Measurements from ENCODE around the gene ZDHHC8. TPM values are rescaled to one million over a fixed set of nuclear protein-coding genes. Genes with fewer than 3 reads are reported as not detected.

The ZDHHC8 gene
- total RNA-seq, 1 donor: 12.7 TPM

DNA sequence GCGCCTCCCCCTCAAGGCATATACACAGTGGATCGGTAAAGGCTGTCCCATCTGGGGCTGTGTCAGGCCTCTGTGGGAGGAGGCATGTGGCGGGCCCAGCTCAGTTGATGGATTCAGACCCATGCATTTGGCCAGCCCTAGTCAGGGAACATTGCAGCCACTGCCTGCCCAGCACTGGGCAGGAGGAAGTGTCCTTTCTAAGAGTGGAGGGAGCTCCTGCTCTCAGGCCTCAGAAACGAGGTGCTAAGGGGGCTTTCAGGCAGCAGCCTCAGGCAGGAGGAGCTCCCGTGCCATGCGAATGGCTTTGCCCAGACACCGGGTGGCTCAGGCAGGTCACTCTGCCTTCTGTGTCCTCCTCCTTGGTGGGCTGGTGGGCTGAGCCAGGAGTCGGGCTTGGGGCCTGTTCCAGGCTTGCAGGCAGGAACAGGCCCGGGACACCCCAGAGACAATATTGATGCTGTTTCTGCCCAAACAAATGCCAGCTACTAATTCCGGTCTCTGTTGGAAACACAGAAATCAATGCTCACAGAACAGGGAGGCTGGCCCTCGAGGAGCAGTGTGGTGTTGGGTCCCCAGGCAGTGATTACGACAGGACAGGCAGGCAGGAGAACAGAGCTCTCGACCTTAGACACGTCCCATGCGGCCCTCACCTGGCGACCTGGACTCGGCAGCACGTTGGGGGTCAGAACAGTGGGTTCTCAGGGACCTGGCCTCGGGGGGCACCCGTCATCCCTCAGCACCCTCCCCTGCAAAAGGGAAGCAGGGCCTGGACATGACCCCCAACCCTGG is 61.6 kb downstream of the ZDHHC8 start:
- TF ChIP-seq, protein P1, sequence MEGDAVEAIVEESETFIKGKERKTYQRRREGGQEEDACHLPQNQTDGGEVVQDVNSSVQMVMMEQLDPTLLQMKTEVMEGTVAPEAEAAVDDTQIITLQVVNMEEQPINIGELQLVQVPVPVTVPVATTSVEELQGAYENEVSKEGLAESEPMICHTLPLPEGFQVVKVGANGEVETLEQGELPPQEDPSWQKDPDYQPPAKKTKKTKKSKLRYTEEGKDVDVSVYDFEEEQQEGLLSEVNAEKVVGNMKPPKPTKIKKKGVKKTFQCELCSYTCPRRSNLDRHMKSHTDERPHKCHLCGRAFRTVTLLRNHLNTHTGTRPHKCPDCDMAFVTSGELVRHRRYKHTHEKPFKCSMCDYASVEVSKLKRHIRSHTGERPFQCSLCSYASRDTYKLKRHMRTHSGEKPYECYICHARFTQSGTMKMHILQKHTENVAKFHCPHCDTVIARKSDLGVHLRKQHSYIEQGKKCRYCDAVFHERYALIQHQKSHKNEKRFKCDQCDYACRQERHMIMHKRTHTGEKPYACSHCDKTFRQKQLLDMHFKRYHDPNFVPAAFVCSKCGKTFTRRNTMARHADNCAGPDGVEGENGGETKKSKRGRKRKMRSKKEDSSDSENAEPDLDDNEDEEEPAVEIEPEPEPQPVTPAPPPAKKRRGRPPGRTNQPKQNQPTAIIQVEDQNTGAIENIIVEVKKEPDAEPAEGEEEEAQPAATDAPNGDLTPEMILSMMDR (IDR thresholded peaks at IDR 0.05; ENCODE audit: insufficient read depth, low read length): no peak
- H3K4me3 ChIP-seq (ENCODE audit: low read depth, low read length): no peak overlapping the region
- DNase-seq (ENCODE audit: low read depth): no peak

DNA sequence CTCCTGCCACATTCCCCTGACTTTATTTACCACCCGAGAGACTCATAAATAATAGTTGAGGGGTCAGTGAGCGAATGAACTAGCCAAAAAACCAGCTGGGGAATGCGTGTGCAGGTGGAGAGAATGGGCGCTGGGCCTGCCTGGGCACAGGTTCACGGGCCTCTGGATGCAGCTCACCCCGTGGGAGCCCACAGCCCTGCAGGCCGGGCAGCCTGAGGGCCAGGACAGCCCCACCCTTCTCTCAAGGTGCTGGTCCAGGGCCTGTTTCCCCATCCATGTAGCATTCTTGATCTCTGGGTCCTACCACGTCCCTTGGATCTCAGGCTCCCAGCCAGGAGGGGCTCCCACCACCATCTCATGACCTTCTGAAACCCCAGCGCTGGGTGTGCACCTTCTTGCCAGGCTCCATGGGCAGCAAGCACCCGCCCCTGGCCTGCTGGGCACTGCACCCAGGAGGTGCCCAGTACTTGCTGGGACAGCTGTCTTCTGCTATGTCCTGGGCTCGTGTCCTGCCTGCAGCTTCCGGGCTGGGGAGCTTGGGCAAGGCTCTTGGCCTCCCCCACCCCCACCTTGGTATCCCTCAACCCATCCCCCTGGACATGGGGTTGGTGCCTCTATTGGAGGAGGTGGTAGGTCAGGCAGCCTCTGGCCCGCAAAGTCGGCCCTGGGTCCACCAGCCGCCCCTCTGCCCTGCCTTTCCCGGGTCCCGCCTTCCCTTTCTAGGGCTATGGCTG is 62.3 kb downstream of the ZDHHC8 start:
- TF ChIP-seq, protein P1 (IDR thresholded peaks at IDR 0.05; ENCODE audit: insufficient read depth, low read length): no peak
- no peak overlapping the region for H3K4me3 ChIP-seq (ENCODE audit: low read depth, low read length)
- DNase-seq (ENCODE audit: low read depth): no peak

DNA sequence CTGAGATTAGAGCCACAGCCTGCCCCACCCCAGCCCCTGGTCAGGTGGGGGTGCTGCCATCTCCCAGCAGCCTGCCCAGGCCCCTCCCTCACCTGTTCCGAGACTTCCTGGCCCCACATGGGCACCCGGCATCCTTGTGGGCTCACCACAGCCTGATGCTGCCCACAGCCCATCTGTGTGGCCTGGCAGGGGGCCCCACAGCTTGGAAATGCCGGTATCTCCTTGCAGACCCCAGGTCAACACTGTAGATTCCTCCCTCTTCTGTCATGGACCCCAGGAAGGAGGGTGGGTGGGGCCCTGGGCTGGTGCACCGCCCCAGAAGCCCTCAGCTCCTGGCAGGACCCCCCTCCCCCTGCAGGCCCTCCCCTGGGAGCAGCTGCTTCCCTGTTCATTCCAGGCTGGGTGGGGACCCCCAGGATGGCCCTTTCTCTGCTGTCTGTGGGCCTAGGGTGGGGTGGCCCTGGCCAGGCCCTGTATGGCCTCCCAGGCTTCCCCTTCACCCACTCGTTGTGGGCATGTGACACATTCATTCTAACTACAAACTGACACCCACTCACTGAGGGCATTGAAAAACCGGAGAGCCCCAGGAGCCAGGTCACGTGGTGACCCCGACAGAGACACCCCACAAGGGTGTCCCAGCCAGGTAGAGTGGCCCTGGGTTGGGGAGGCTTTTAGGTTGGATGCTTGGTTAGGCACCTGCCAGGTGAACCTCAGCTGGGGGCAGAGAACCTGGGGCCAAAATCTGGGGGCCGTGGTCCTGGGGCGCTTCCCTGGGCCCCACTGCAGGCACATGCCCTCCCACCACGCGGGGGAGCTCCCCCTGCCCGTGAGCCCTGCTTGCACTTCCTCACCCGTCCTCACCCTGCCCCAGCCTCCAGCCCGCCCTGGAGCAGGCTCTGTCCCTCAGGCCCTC is 63.3 kb downstream of the ZDHHC8 start:
- no peak for DNase-seq (ENCODE audit: low read depth)
- TF ChIP-seq, protein P1 (IDR thresholded peaks at IDR 0.05; ENCODE audit: insufficient read depth, low read length): no peak
- no peak overlapping the region for H3K4me3 ChIP-seq (ENCODE audit: low read depth, low read length)

DNA sequence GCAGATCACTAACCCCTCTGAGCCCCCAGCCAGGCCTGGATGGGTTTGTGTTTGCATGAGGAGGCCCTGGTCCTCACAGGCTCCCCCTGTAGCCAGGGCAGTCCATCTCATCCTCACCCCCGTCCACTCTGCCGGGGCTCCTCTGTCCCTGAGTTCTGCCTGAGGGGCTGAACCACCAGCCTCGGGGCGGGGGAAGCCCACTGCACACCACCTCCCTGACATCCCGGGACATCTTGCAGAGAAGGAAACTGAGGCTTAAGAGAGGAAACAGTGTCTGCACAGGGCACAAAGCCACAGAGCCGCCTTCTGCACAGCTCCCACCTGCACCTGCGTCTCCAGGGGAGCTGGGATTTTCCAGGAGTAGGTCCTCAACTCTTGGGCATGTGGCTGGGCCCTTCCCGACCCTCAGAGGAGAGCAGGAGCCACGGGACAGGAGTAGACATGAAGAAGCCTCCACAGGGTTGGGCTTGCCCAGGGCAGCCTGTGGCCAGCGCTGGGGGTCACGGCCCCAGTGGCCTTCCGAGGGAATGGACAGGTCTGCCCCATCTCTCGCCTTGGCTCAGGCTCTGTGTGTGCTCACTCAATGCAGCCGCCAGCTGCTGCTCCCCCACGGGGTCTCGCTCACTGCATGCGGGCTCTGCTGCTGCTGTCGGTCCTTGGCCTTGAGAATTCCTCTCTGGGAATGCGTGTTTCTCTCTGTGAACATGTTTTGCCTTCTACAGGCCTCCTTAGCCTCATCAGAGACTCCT is 64.7 kb downstream of the ZDHHC8 start:
- DNase-seq (ENCODE audit: low read depth): no peak
- TF ChIP-seq, protein P1 (IDR thresholded peaks at IDR 0.05; ENCODE audit: insufficient read depth, low read length): no peak
- no peak overlapping the region for H3K4me3 ChIP-seq (ENCODE audit: low read depth, low read length)

Small RNAs within 50 kb of the gene (small RNA-seq; reads per million reads assigned to genes)
- not detected for gene MIR6816
- not detected for gene RF00599

Other genes with a start within 250 kb of the ZDHHC8 start
- 120 and 151 TPM in 2 replicates for gene COMT, start 190.0 kb upstream of the ZDHHC8 start, total RNA-seq (ENCODE audit: low replicate concordance)
- 16.4 and 16.8 TPM in 2 replicates for gene TXNRD2, start 190.0 kb upstream of the ZDHHC8 start, total RNA-seq (ENCODE audit: low replicate concordance)
- 9.7 and 12.9 TPM in 2 replicates for gene ARVCF, start 115.0 kb upstream of the ZDHHC8 start, total RNA-seq (ENCODE audit: low replicate concordance)
- 25.7 and 41.7 TPM in 2 replicates for gene TANGO2, start 110.7 kb upstream of the ZDHHC8 start, total RNA-seq (ENCODE audit: low replicate concordance)
- 22.0 and 29.0 TPM in 2 replicates for gene DGCR8, start 51.6 kb upstream of the ZDHHC8 start, total RNA-seq (ENCODE audit: low replicate concordance)
- 160 and 191 TPM in 2 replicates for gene RANBP1, start 15.7 kb upstream of the ZDHHC8 start, total RNA-seq (ENCODE audit: low replicate concordance)
- gene TRMT2A, start 14.6 kb upstream of the ZDHHC8 start, total RNA-seq (ENCODE audit: low replicate concordance): 18.4 and 28.7 TPM in 2 replicates
- gene CCDC188, start 19.3 kb downstream of the ZDHHC8 start, total RNA-seq (ENCODE audit: low replicate concordance): 0.45 TPM in 1 of 2 replicates, not detected in the other
- gene RTN4R, start 136.5 kb downstream of the ZDHHC8 start, total RNA-seq (ENCODE audit: low replicate concordance): 0.09 TPM in 1 of 2 replicates, not detected in the other
- 58.2 and 74.7 TPM in 2 replicates for gene DGCR6L, start 188.3 kb downstream of the ZDHHC8 start, total RNA-seq (ENCODE audit: low replicate concordance)

Data from fibroblast of the aortic adventitia (primary cell).